Ascending aorta (tissue), 2 donors: ENCODE results near the gene RUVBL1. TPM values are rescaled to one million over a fixed set of nuclear protein-coding genes. Genes with fewer than 3 reads are reported as not detected.

Source experiments
- DNase-seq, 2 donors: peaks; one replicate each; pipeline ENCODE4 v3.0.0-alpha.2; 2019; ENCODE audit warnings: low spot score in 2 of 2
- H3K27ac ChIP-seq, 2 donors: fragments of 200-600 bp; sonication (generic); one replicate each; pipeline ENCODE4 v1.5.1; 2016 to 2017; ENCODE audit warnings: mild to moderate bottlenecking in 1 of 2
- H3K27me3 ChIP-seq: fragments of 200-600 bp; sonication (generic); one replicate; pipeline ENCODE4 v1.5.1; 2017
- H3K36me3 ChIP-seq, 2 donors: fragments of 200-600 bp; sonication (generic); one replicate each; pipeline ENCODE4 v1.5.1; 2016
- H3K4me1 ChIP-seq, 2 donors: fragments of 200-600 bp; sonication (generic); one replicate each; pipeline ENCODE4 v1.5.1; 2016 to 2017; ENCODE audit warnings: mild to moderate bottlenecking in 1 of 2
- H3K4me3 ChIP-seq, 2 donors: fragments of 200-600 bp; sonication (generic); one replicate each; pipeline ENCODE4 v1.5.1; 2016 to 2017; ENCODE audit warnings: mild to moderate bottlenecking in 1 of 2
- H3K9me3 ChIP-seq, 2 donors: fragments of 200-600 bp; sonication (generic); one replicate each; pipeline ENCODE4 v1.5.1; 2016
- CTCF ChIP-seq, 3 experiments: fragments of 200-600 bp in 2 of 3; fragments of 450-650 bp in 1 of 3; sonication (generic) in 2 of 3; IDR thresholded peaks; one replicate each; pipeline ENCODE4 v1.5.1; 2016 to 2019; ENCODE audit warnings: antibody characterized with exemption in 3 of 3, mild to moderate bottlenecking in 1 of 3, moderate library complexity in 1 of 3
- intact Hi-C: fragments of 100-400 bp; cut with DNase I; formaldehyde crosslinking; loops from one replicate; pipeline ENCODE4 v1.15.1; 2023
- total RNA-seq: library from RNA; depleted of rRNA; stranded (reverse); fragments of >200 nt; gene quantifications from one replicate; pipeline ENCODE4 v1.1.0, GENCODE V29; 2016

RUVBL1 gene
- total RNA-seq, 1 donor from 2014 or later: 10.3 TPM

- Histone ChIP-seq H3K27me3 (no peaks in the 10 kb centered on the region), H3K27ac (no peak overlapping the region), H3K4me1 (peaks cover 0 to 3% of the 10 kb centered on the region in 2 donors), H3K4me3 (no peak overlapping the region), H3K9me3 (no peaks in the 10 kb centered on the region), H3K36me3 (peaks cover 21 to 43% of the 10 kb centered on the region in 2 donors)
- intact Hi-C loops: no loop called here
- DNase-seq: no peak
- TF ChIP-seq CTCF (IDR thresholded peaks at IDR 0.05): no peak
Observed at GRCh38 chr3:128100161-128100560, 23.5 kb downstream of the RUVBL1 start.

DNA sequence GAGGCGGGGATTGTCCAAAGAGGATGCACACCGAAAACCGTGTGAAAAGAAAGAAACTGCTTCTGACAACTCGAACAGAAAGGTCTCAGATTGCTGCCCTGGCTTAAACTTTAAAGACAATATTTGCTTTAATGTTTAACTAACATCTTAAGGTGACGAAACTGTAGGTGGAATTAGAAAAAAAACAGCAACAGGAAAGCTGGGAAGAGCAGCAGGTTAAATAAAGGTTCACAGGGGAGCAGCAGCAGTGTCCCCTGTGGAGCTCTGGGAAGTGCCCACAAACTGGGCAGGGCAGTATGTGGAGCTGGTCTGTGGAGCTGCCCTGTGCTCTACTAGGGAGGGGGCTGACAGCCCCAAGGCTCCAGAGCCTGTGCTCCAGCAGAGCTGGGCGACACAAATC lies 25.4 kb downstream of the RUVBL1 start:
- no peak overlapping the region for H3K4me3 ChIP-seq
- no peak for TF ChIP-seq CTCF (IDR thresholded peaks at IDR 0.05)
- intact Hi-C loops: loop anchor here (5.0 to 10.0 kb wide), 3 partner anchors 327 to 509 kb away; no protein-coding TSS in a partner anchor
- H3K36me3 ChIP-seq: peaks cover 21 to 39% of the 10 kb centered on the region in 2 donors
- peaks cover 0 to 3% of the 10 kb centered on the region in 2 donors for H3K4me1 ChIP-seq
- no peak for DNase-seq
- H3K27ac ChIP-seq: no peak overlapping the region
- H3K27me3 ChIP-seq: no peaks in the 10 kb centered on the region
- H3K9me3 ChIP-seq: no peaks in the 10 kb centered on the region

GRCh38 chr3:128095222-128095703 lies 28.3 kb downstream of the RUVBL1 start:
- Histone ChIP-seq H3K27me3 (no peaks in the 10 kb centered on the region), H3K4me3 (no peak overlapping the region), H3K4me1 (peaks cover 0 to 3% of the 10 kb centered on the region in 2 donors), H3K9me3 (no peaks in the 10 kb centered on the region), H3K27ac (no peak overlapping the region), H3K36me3 (peaks cover 21 to 34% of the 10 kb centered on the region in 2 donors)
- TF ChIP-seq CTCF (IDR thresholded peaks at IDR 0.05): peak; percentile 70 to 72 (median 70)
- intact Hi-C loops: loop anchor here (5.0 to 10.0 kb wide), 3 partner anchors 330 to 512 kb away; no protein-coding TSS in a partner anchor
- DNase-seq: peak in 1 of 2 donors; percentile 83

GRCh38 chr3:128094295-128095151 lies 29.1 kb downstream of the RUVBL1 start:
- H3K9me3 ChIP-seq: no peaks in the 10 kb centered on the region
- peaks cover 0 to 3% of the 10 kb centered on the region in 2 donors for H3K4me1 ChIP-seq
- intact Hi-C loops: loop anchor here (5.0 to 10.0 kb wide), 3 partner anchors 330 to 513 kb away; no protein-coding TSS in a partner anchor
- no peak for DNase-seq
- H3K36me3 ChIP-seq: peaks cover 21 to 27% of the 10 kb centered on the region in 2 donors
- no peak for TF ChIP-seq CTCF (IDR thresholded peaks at IDR 0.05)
- no peak overlapping the region for H3K27ac ChIP-seq
- no peak overlapping the region for H3K4me3 ChIP-seq
- no peaks in the 10 kb centered on the region for H3K27me3 ChIP-seq

DNA sequence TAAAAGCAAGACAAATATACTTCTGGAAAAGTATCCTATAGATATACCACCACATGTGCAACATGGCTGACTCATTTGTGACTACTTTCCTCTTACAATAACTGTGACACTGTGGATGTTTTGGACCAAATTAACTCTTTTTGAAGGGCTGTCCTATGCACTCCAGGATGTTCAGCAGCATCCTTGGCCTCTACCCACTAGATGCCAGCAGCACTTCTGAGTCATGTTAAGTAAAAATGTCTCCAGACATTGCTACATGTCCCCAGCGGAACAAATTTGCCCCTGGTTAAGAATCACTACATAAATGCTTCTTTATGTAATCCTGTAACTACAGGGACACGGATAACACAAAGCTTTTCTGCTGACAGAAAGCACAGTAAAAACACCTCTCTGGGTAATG lies 32.0 kb downstream of the RUVBL1 start:
- Histone ChIP-seq H3K27ac (no peak overlapping the region), H3K27me3 (no peaks in the 10 kb centered on the region), H3K36me3 (peaks cover 0 to 6% of the 10 kb centered on the region in 2 donors), H3K9me3 (no peaks in the 10 kb centered on the region), H3K4me3 (no peak overlapping the region), H3K4me1 (peaks cover 0 to 3% of the 10 kb centered on the region in 2 donors)
- TF ChIP-seq CTCF (IDR thresholded peaks at IDR 0.05): no peak
- DNase-seq: no peak
- intact Hi-C loops: loop anchor here (10.0 kb wide), 1 partner anchor 333 kb away; no protein-coding TSS in a partner anchor
